ENCODE results near the gene SLC24A4. TPM values are rescaled to one million over a fixed set of nuclear protein-coding genes. Genes with fewer than 3 reads are reported as not detected.

SLC24A4 gene
- total and polyA plus RNA-seq, 3 donors from 2014 or later: 3.6 to 10.6 (median 8.5) TPM

DNA sequence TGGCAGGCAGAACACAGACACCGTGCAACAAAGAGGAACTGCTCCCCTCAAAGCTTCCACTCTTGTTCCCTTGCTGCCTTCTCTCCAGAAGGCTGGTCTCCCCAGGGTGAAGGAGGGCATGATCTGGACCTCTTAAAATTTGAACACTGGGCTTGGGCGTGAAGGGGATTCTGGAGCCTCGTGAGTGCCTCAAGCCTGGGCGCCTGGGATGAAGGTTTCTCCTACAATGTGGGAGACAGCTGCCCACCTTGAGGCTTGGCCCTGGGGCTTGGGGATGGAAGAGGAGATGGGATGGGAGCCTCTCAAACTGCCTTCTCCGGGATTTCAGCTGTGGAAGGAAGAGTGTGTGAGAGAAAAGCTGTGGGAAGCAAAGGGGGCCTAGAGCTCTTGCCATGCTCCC is 182.9 kb downstream of the SLC24A4 start:
- no peaks in the 10 kb centered on the region for H3K9me3 ChIP-seq
- H3K4me3 ChIP-seq: no peak overlapping the region
- intact Hi-C loops (cut with DNase I; ENCODE audit: low total_unique reads): no loop called here
- peaks cover 27% of the 10 kb centered on the region for H3K4me1 ChIP-seq
- 96 to 98% methylated on average over 4 to 5 of the region's 5 CpGs for WGBS, 2 donors
- H3K27ac ChIP-seq: peak overlapping the region in 1 of 2 donors; percentile 8
- H3K27me3 ChIP-seq: no peaks in the 10 kb centered on the region
- H3K36me3 ChIP-seq (ENCODE audit: low read depth, missing control alignments): no peaks in the 10 kb centered on the region
- TF ChIP-seq POLR2A (IDR thresholded peaks at IDR 0.05): no peak
- TF ChIP-seq, protein P1, sequence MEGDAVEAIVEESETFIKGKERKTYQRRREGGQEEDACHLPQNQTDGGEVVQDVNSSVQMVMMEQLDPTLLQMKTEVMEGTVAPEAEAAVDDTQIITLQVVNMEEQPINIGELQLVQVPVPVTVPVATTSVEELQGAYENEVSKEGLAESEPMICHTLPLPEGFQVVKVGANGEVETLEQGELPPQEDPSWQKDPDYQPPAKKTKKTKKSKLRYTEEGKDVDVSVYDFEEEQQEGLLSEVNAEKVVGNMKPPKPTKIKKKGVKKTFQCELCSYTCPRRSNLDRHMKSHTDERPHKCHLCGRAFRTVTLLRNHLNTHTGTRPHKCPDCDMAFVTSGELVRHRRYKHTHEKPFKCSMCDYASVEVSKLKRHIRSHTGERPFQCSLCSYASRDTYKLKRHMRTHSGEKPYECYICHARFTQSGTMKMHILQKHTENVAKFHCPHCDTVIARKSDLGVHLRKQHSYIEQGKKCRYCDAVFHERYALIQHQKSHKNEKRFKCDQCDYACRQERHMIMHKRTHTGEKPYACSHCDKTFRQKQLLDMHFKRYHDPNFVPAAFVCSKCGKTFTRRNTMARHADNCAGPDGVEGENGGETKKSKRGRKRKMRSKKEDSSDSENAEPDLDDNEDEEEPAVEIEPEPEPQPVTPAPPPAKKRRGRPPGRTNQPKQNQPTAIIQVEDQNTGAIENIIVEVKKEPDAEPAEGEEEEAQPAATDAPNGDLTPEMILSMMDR (IDR thresholded peaks at IDR 0.05): no peak
- DNase-seq: no peak

DNA sequence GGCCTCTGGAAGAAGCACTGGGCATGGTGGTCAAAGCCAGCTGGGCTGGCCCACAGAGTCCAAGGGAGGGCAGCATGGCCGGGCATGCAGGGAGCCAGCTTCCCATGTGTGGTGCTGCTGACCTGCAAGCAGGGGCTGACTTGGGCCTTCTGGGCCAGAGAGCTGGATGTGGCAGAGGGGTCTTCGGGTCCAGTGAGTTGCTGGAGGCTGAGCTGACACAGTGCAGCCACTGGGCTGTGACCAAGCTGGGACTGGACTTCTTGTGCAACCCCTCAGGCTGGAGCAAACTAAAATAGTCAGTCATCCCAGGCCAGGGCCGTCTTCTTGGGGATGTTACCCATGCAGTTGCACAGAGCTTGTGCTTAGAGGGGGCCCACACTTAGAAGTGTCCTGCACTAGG is 183.3 kb downstream of the SLC24A4 start:
- H3K4me1 ChIP-seq: peaks cover 27% of the 10 kb centered on the region
- no peaks in the 10 kb centered on the region for H3K9me3 ChIP-seq
- no peak overlapping the region for H3K4me3 ChIP-seq
- TF ChIP-seq, protein P1 (IDR thresholded peaks at IDR 0.05): no peak
- TF ChIP-seq POLR2A (IDR thresholded peaks at IDR 0.05): no peak
- 67 to 94% methylated on average over 1 to 3 of the region's 3 CpGs for WGBS, 2 donors
- H3K27me3 ChIP-seq: no peaks in the 10 kb centered on the region
- no peak for DNase-seq
- intact Hi-C loops (cut with DNase I; ENCODE audit: low total_unique reads): no loop called here
- no peaks in the 10 kb centered on the region for H3K36me3 ChIP-seq (ENCODE audit: low read depth, missing control alignments)
- no peak overlapping the region for H3K27ac ChIP-seq

- Histone ChIP-seq H3K9me3 (no peaks in the 10 kb centered on the region), H3K4me1 (peaks cover 23% of the 10 kb centered on the region), H3K27me3 (no peaks in the 10 kb centered on the region), H3K36me3 (ENCODE audit: low read depth, missing control alignments) (no peaks in the 10 kb centered on the region), H3K4me3 (no peak overlapping the region), H3K27ac (no peak overlapping the region)
- TF ChIP-seq, protein P1 (IDR thresholded peaks at IDR 0.05): no peak
- TF ChIP-seq POLR2A (IDR thresholded peaks at IDR 0.05): no peak
- DNase-seq: no peak
- WGBS, 2 donors: 91 to 95% methylated on average over 4 of the region's 4 CpGs
- intact Hi-C loops (cut with DNase I; ENCODE audit: low total_unique reads): no loop called here
These were observed 184.3 kb downstream of the SLC24A4 start for GRCh38 chr14:92507174-92507768.

DNA sequence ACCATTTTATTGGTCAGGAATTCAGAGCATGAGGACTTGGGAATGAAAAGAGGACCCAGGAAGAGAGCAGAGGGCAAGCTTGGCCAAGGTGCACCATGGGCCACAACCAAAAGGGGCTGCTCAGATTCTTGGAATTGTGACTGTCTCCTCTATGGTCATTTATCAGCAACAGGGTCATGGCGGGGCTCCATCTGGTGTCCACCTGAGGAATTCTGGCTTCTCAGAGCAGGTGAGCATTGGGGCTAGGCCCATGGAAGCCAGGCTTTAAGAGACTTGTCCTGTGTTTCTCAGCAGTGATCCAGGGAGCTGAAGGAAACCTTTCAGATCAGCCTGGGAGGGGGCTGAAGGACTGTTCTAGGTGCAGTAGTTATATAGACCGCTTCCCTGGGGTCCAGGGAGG is 188.0 kb downstream of the SLC24A4 start:
- H3K27me3 ChIP-seq: no peaks in the 10 kb centered on the region
- 93 to 94% methylated on average over 2 of the region's 2 CpGs for WGBS, 2 donors
- no peak overlapping the region for H3K27ac ChIP-seq
- no peaks in the 10 kb centered on the region for H3K9me3 ChIP-seq
- H3K36me3 ChIP-seq (ENCODE audit: low read depth, missing control alignments): no peaks in the 10 kb centered on the region
- intact Hi-C loops (cut with DNase I; ENCODE audit: low total_unique reads): no loop called here
- no peak for DNase-seq
- peaks cover 9% of the 10 kb centered on the region for H3K4me1 ChIP-seq
- no peak overlapping the region for H3K4me3 ChIP-seq
- TF ChIP-seq, protein P1 (IDR thresholded peaks at IDR 0.05): no peak
- TF ChIP-seq POLR2A (IDR thresholded peaks at IDR 0.05): no peak

Measured in testis (tissue), 3 donors.